GM12891 (cell line): ENCODE results near the gene SLC6A11.

Experiments
- DNase-seq: peaks from one replicate; pipeline ENCODE4 v3.0.0; 2011; ENCODE audit warnings: low spot score; ENCODE audit not compliant: insufficient read length
- FAIRE-seq: peaks from 2 replicates; lab custom pipeline; 2011; peaks lifted over from hg19 to GRCh38; lab: Jason Lieb, UNC
- PAX5 ChIP-seq: IDR thresholded peaks from 2 replicates; pipeline ENCODE4 v1.6.1; 2011; ENCODE audit warnings: low read length, moderate library complexity, mild to moderate bottlenecking; ENCODE audit not compliant: insufficient read depth, severe bottlenecking
- POLR2A ChIP-seq: IDR thresholded peaks from 2 replicates; pipeline ENCODE4 v1.6.1; 2011; ENCODE audit warnings: low read depth, low read length, control low read depth
- POLR2AphosphoS5 ChIP-seq: IDR thresholded peaks from 2 replicates; pipeline ENCODE4 v1.6.1; 2011; ENCODE audit warnings: low read depth, low read length, control low read depth
- POU2F2 ChIP-seq: IDR thresholded peaks from 2 replicates; pipeline ENCODE4 v1.6.1; 2011; ENCODE audit warnings: low read depth, mild to moderate bottlenecking, control low read depth, low read length, moderate library complexity
- SPI1 ChIP-seq: IDR thresholded peaks from 2 replicates; pipeline ENCODE4 v1.6.1; 2011; ENCODE audit warnings: low read depth, low read length, control low read depth
- TAF1 ChIP-seq: IDR thresholded peaks from 2 replicates; pipeline ENCODE4 v1.6.1; 2011; ENCODE audit warnings: low read depth, low read length, control low read depth

The SLC6A11 gene

GRCh38 chr3:10974131-10974530 is 158.1 kb downstream of the SLC6A11 start:
- TF ChIP-seq SPI1 (no peak), POU2F2 (no peak), POLR2A (no peak), TAF1 (no peak), PAX5 (no peak), POLR2AphosphoS5 (no peak)
- DNase-seq (no peak), FAIRE-seq (no peak)

- no peak for FAIRE-seq
- no peak for TF ChIP-seq POU2F2
- no peak for TF ChIP-seq POLR2A
- TF ChIP-seq PAX5, result no peak
- TF ChIP-seq SPI1, result no peak
- no peak for TF ChIP-seq TAF1
- TF ChIP-seq POLR2AphosphoS5, result no peak
- DNase-seq, result no peak
Observed at GRCh38 chr3:10974746-10975375, 158.8 kb downstream of the SLC6A11 start.

GRCh38 chr3:10975695-10976234 is 159.7 kb downstream of the SLC6A11 start:
- TF ChIP-seq PAX5, result no peak
- TF ChIP-seq SPI1, result no peak
- no peak for TF ChIP-seq TAF1
- TF ChIP-seq POU2F2, result no peak
- no peak for TF ChIP-seq POLR2A
- DNase-seq, result no peak
- FAIRE-seq, result no peak

GRCh38 chr3:10976770-10977169 is 160.7 kb downstream of the SLC6A11 start:
- FAIRE-seq (no peak), DNase-seq (no peak)
- TF ChIP-seq TAF1, result no peak
- TF ChIP-seq POLR2AphosphoS5, result no peak
- TF ChIP-seq PAX5, result no peak
- no peak for TF ChIP-seq POU2F2
- no peak for TF ChIP-seq POLR2A
- TF ChIP-seq SPI1, result no peak

- FAIRE-seq, result no peak
- DNase-seq, result no peak
- TF ChIP-seq POLR2AphosphoS5, result no peak
- no peak for TF ChIP-seq PAX5
- no peak for TF ChIP-seq SPI1
- no peak for TF ChIP-seq POU2F2
- TF ChIP-seq POLR2A, result no peak
- no peak for TF ChIP-seq TAF1
Observed at GRCh38 chr3:10977892-10978510, 162.0 kb downstream of the SLC6A11 start.

- no peak for TF ChIP-seq POU2F2
- TF ChIP-seq POLR2A, result no peak
- DNase-seq (no peak), FAIRE-seq (no peak)
Observed at GRCh38 chr3:10978956-10979355, 162.9 kb downstream of the SLC6A11 start.

GRCh38 chr3:10980312-10980711 is 164.3 kb downstream of the SLC6A11 start:
- DNase-seq (no peak), FAIRE-seq (no peak)

GRCh38 chr3:10981031-10981430 is 165.0 kb downstream of the SLC6A11 start:
- no peak for DNase-seq
- no peak for TF ChIP-seq PAX5
- TF ChIP-seq POLR2A, result no peak
- no peak for TF ChIP-seq SPI1
- TF ChIP-seq TAF1, result no peak
- no peak for TF ChIP-seq POLR2AphosphoS5
- no peak for TF ChIP-seq POU2F2
- FAIRE-seq, result no peak

More at GRCh38 chr3:10980312-10980711, 164.3 kb downstream of the SLC6A11 start:
- no peak for TF ChIP-seq POLR2A
- TF ChIP-seq SPI1, result no peak
- no peak for TF ChIP-seq TAF1
- no peak for TF ChIP-seq POU2F2
- no peak for TF ChIP-seq POLR2AphosphoS5
- TF ChIP-seq PAX5, result no peak

- DNase-seq, result no peak
Observed at GRCh38 chr3:10981961-10982360, 165.9 kb downstream of the SLC6A11 start.

GRCh38 chr3:10982782-10983181 is 166.8 kb downstream of the SLC6A11 start:
- TF ChIP-seq POU2F2, result no peak
- TF ChIP-seq PAX5, result no peak
- TF ChIP-seq SPI1, result no peak
- TF ChIP-seq POLR2A, result no peak
- no peak for TF ChIP-seq POLR2AphosphoS5
- FAIRE-seq, result no peak
- no peak for DNase-seq

More at GRCh38 chr3:10981961-10982360, 165.9 kb downstream of the SLC6A11 start:
- TF ChIP-seq POLR2A, result no peak
- FAIRE-seq, result no peak
